Astrocyte (in vitro differentiated cells and primary cell): ENCODE data around the gene OSER1. TPM values are rescaled to one million over a fixed set of nuclear protein-coding genes. Genes with fewer than 3 reads are reported as not detected.
A peak's percentile ranks its signal among the peaks of the same experiment; 100 is the strongest.

Experiments
- DNase-seq: peaks from one replicate; pipeline ENCODE4 v3.0.0-alpha.2; 2010; ENCODE audit warnings: low read depth
- FAIRE-seq: peaks from 2 replicates; lab custom pipeline; 2011; peaks lifted over from hg19 to GRCh38; lab: Jason Lieb, UNC
- H2AFZ ChIP-seq: 2 replicates; pipeline ENCODE4 v1.6.0; 2012; ENCODE audit warnings: low read depth, low read length, inconsistent platforms
- H3K27ac ChIP-seq: 2 replicates; pipeline ENCODE4 v1.5.1; 2011; ENCODE audit warnings: low read depth, low read length, inconsistent platforms
- H3K27me3 ChIP-seq: 2 replicates; pipeline ENCODE4 v1.6.0; 2011; ENCODE audit warnings: low read length, inconsistent platforms; ENCODE audit not compliant: insufficient read depth
- H3K36me3 ChIP-seq: 2 replicates; pipeline ENCODE4 v1.5.1; 2011; ENCODE audit warnings: low read length, inconsistent platforms; ENCODE audit not compliant: insufficient read depth
- H3K4me1 ChIP-seq: 2 replicates; pipeline ENCODE4 v1.5.1; 2011; ENCODE audit warnings: low read length, inconsistent platforms; ENCODE audit not compliant: insufficient read depth
- H3K4me2 ChIP-seq: 2 replicates; pipeline ENCODE4 v1.6.0; 2012; ENCODE audit warnings: low read length, inconsistent platforms
- H3K4me3 ChIP-seq: 2 replicates; pipeline ENCODE4 v1.5.1; 2011; ENCODE audit warnings: low read depth, mild to moderate bottlenecking, low read length, inconsistent platforms; ENCODE audit not compliant: insufficient read depth
- H3K79me2 ChIP-seq: 2 replicates; pipeline ENCODE4 v1.6.0; 2012; ENCODE audit warnings: mild to moderate bottlenecking, low read length, inconsistent platforms; ENCODE audit not compliant: insufficient read depth
- H3K9ac ChIP-seq: 2 replicates; pipeline ENCODE4 v1.6.0; 2012; ENCODE audit warnings: mild to moderate bottlenecking, low read length, inconsistent platforms
- H3K9me3 ChIP-seq: 2 replicates; pipeline ENCODE4 v1.5.1; 2012; ENCODE audit warnings: low read depth, mild to moderate bottlenecking, low read length, inconsistent platforms; ENCODE audit not compliant: insufficient read depth
- H4K20me1 ChIP-seq: 2 replicates; pipeline ENCODE4 v1.6.0; 2012; ENCODE audit warnings: low read length, inconsistent platforms; ENCODE audit not compliant: insufficient read depth
- H3K27ac Mint-ChIP-seq: one replicate; pipeline ENCODE4 v1.8.0; 2021; ENCODE audit warnings: mild to moderate bottlenecking, mixed read lengths; ENCODE audit not compliant: unreplicated experiment
- H3K27me3 Mint-ChIP-seq: one replicate; pipeline ENCODE4 v1.8.0; 2021; ENCODE audit warnings: low read depth, mixed read lengths; ENCODE audit not compliant: unreplicated experiment
- H3K36me3 Mint-ChIP-seq: one replicate; pipeline ENCODE4 v1.8.0; 2021; ENCODE audit warnings: low read depth, mixed read lengths; ENCODE audit not compliant: unreplicated experiment
- H3K4me1 Mint-ChIP-seq: one replicate; pipeline ENCODE4 v1.8.0; 2021; ENCODE audit warnings: low read depth, mixed read lengths; ENCODE audit not compliant: unreplicated experiment
- H3K4me3 Mint-ChIP-seq: one replicate; pipeline ENCODE4 v1.8.0; 2021; ENCODE audit warnings: mild to moderate bottlenecking, moderate library complexity, mixed read lengths; ENCODE audit not compliant: unreplicated experiment
- H3K9me3 Mint-ChIP-seq: one replicate; pipeline ENCODE4 v1.8.0; 2021; ENCODE audit warnings: mild to moderate bottlenecking, mixed read lengths; ENCODE audit not compliant: unreplicated experiment
- CTCF ChIP-seq: IDR thresholded peaks from 2 replicates; pipeline ENCODE4 v1.5.1; 2011; ENCODE audit warnings: low read depth, mild to moderate bottlenecking, inconsistent platforms, low read length, moderate library complexity; ENCODE audit not compliant: insufficient read depth
- EZH2 ChIP-seq: IDR thresholded peaks from 2 replicates; pipeline ENCODE4 v1.6.1; 2012; ENCODE audit warnings: mild to moderate bottlenecking, low read length, inconsistent platforms; ENCODE audit not compliant: insufficient read depth
- total RNA-seq: library from RNA; stranded (reverse); gene quantifications from 2 replicates; pipeline ENCODE4 v1.2.1, GENCODE V29; 2021

The OSER1 gene
- total RNA-seq, 1 donor from 2014 or later = 30.9 TPM

GRCh38 chr20:44208770-44209169, 1.8 kb downstream of the OSER1 start:
- no peaks in the 10 kb centered on the region for H3K27me3 ChIP-seq
- Mint-ChIP-seq H3K9me3 (no peaks in the 10 kb centered on the region), H3K27ac (peak overlapping the region; percentile 88), H3K36me3 (no peaks in the 10 kb centered on the region), H3K4me1 (peaks cover 28% of the 10 kb centered on the region), H3K27me3 (no peaks in the 10 kb centered on the region), H3K4me3 (peak overlapping the region; percentile 91)
- H3K4me3 ChIP-seq = peak overlapping the region; percentile 88
- H3K9ac ChIP-seq = peak overlapping the region; percentile 97
- FAIRE-seq (no peak), DNase-seq (peak; percentile 31)
- no peak overlapping the region for H3K27ac ChIP-seq
- H3K9me3 ChIP-seq = no peaks in the 10 kb centered on the region
- H3K36me3 ChIP-seq = peaks cover 6% of the 10 kb centered on the region
- peaks cover 29% of the 10 kb centered on the region for H3K4me1 ChIP-seq
- TF ChIP-seq CTCF (no peak), EZH2 (no peak)
- peaks cover 59% of the 10 kb centered on the region for H3K79me2 ChIP-seq
- peaks cover 32% of the 10 kb centered on the region for H4K20me1 ChIP-seq
- H3K4me2 ChIP-seq = peak overlapping the region; percentile 86
- no peak overlapping the region for H2AFZ ChIP-seq

GRCh38 chr20:44208165-44208564, 2.4 kb downstream of the OSER1 start:
- Histone ChIP-seq H3K9ac (no peak overlapping the region), H3K27ac (no peak overlapping the region), H4K20me1 (peaks cover 32% of the 10 kb centered on the region), H3K4me3 (no peak overlapping the region), H2AFZ (no peak overlapping the region), H3K27me3 (no peaks in the 10 kb centered on the region), H3K9me3 (no peaks in the 10 kb centered on the region), H3K4me1 (peaks cover 33% of the 10 kb centered on the region), H3K4me2 (peak overlapping the region; percentile 86), H3K79me2 (peaks cover 65% of the 10 kb centered on the region), H3K36me3 (peaks cover 6% of the 10 kb centered on the region)
- no peaks in the 10 kb centered on the region for H3K27me3 Mint-ChIP-seq
- FAIRE-seq (no peak), DNase-seq (no peak)
- peaks cover 33% of the 10 kb centered on the region for H3K4me1 Mint-ChIP-seq
- H3K36me3 Mint-ChIP-seq = no peaks in the 10 kb centered on the region
- no peak for TF ChIP-seq EZH2
- TF ChIP-seq CTCF = no peak
- H3K4me3 Mint-ChIP-seq = peak overlapping the region; percentile 91
- no peaks in the 10 kb centered on the region for H3K9me3 Mint-ChIP-seq
- peak overlapping the region; percentile 59 for H3K27ac Mint-ChIP-seq

GRCh38 chr20:44207126-44207723, 3.3 kb downstream of the OSER1 start:
- H3K4me3 Mint-ChIP-seq = no peak overlapping the region
- DNase-seq = no peak
- no peak overlapping the region for H3K27ac ChIP-seq

More at GRCh38 chr20:44207126-44207723, 3.3 kb downstream of the OSER1 start:
- H3K9ac ChIP-seq = no peak overlapping the region
- H3K27me3 ChIP-seq = no peaks in the 10 kb centered on the region
- no peaks in the 10 kb centered on the region for H3K9me3 Mint-ChIP-seq
- H3K27me3 Mint-ChIP-seq = no peaks in the 10 kb centered on the region
- H4K20me1 ChIP-seq = peaks cover 32% of the 10 kb centered on the region
- H3K9me3 ChIP-seq = no peaks in the 10 kb centered on the region
- H3K36me3 ChIP-seq = peaks cover 14% of the 10 kb centered on the region
- H3K4me1 ChIP-seq = peaks cover 33% of the 10 kb centered on the region
- FAIRE-seq = no peak
- H2AFZ ChIP-seq = no peak overlapping the region
- no peak overlapping the region for H3K4me2 ChIP-seq
- H3K27ac Mint-ChIP-seq = no peak overlapping the region
- no peak for TF ChIP-seq EZH2
- no peak for TF ChIP-seq CTCF
- peaks cover 74% of the 10 kb centered on the region for H3K79me2 ChIP-seq
- no peaks in the 10 kb centered on the region for H3K36me3 Mint-ChIP-seq
- H3K4me3 ChIP-seq = no peak overlapping the region
- peaks cover 37% of the 10 kb centered on the region for H3K4me1 Mint-ChIP-seq
